HepG2 (cell line): Measurements from ENCODE around the gene PTPRM. TPM values are rescaled to one million over a fixed set of nuclear protein-coding genes. Genes with fewer than 3 reads are reported as not detected.

ENCODE experiments used
- ATAC-seq: fragments of 200-7000 bp; cut with Tn5 transposase; 3 replicates; pipeline ENCODE4 v1.9.1; 2020; ENCODE audit warnings: mild to moderate bottlenecking, moderate library complexity
- BruUV-seq: library from RNA; stranded (reverse); fragments of 400-500 nt; replicated peaks from 2 replicates; lab custom pipeline; 2021; lab: Mats Ljungman, UMichigan
- CTCF ChIA-PET: fragments of 300-600 bp; formaldehyde crosslinking; extraction: SDS; loops from one replicate; lab custom pipeline; 2021; ENCODE audit warnings: low total read pairs, inconsistent platforms, low intra/inter-chr PET ratio; lab: Yijun Ruan, JAX
- POLR2A ChIA-PET: fragments of 350-600 bp; sonication (Branson Sonifier 250); formaldehyde crosslinking; loops from one replicate; lab custom pipeline; 2020; ENCODE audit warnings: antibody characterized with exemption, inconsistent platforms; lab: Yijun Ruan, JAX
- DNase-seq: peaks from one replicate; pipeline ENCODE4 v3.0.0-alpha.2; 2015; ENCODE audit warnings: low spot score
- FAIRE-seq: peaks from 3 replicates; lab custom pipeline; 2011; peaks lifted over from hg19 to GRCh38; lab: Jason Lieb, UNC
- H2AFZ ChIP-seq: one replicate; pipeline ENCODE4 v1.6.1; 2011; ENCODE audit warnings: low read length, inconsistent platforms
- H3K27ac ChIP-seq: fragments of 300-600 bp; 3 replicates; pipeline ENCODE4 v1.8.0; 2011; ENCODE audit warnings: mixed run types, mild to moderate bottlenecking, mixed read lengths, low read length, inconsistent platforms; ENCODE audit not compliant: insufficient read depth; ENCODE audit errors: extremely low read length
- H3K27me3 ChIP-seq, 2 experiments: fragments of 200-600 bp in 1 of 2; 2 replicates in 1 of 2; 3 replicates in 1 of 2; pipeline versions ENCODE4 v1.6.0 to v1.8.0; 2011; ENCODE audit warnings: low read length in 2 of 2, mild to moderate bottlenecking in 2 of 2, moderate library complexity in 2 of 2, inconsistent platforms in 1 of 2; ENCODE audit not compliant: insufficient read depth in 2 of 2, control insufficient read depth in 1 of 2
- H3K36me3 ChIP-seq, 2 experiments: fragments of 200-600 bp in 1 of 2; replicated peaks in 1 of 2; 2 replicates in 1 of 2; 3 replicates in 1 of 2; pipeline versions ENCODE4 v1.5.1 to v1.8.0; 2011; ENCODE audit warnings: low read length in 2 of 2, inconsistent platforms in 1 of 2; ENCODE audit not compliant: insufficient read depth in 2 of 2, control insufficient read depth in 1 of 2
- H3K4me1 ChIP-seq: 2 replicates; pipeline ENCODE4 v1.5.1; 2012; ENCODE audit warnings: low read length, inconsistent platforms; ENCODE audit not compliant: insufficient read depth
- H3K4me2 ChIP-seq: 2 replicates; pipeline ENCODE4 v1.6.0; 2011; ENCODE audit warnings: low read depth, low read length, inconsistent platforms
- H3K4me3 ChIP-seq, 3 experiments: fragments of 200-600 bp in 1 of 3; sonication (generic), shearing (Covaris generic) in 1 of 3; replicated peaks in 1 of 3; 2 replicates each; pipeline ENCODE4 v1.5.1; 2011 to 2016; ENCODE audit warnings: low read length in 3 of 3, inconsistent platforms in 2 of 3, low read depth in 2 of 3, mild to moderate bottlenecking in 2 of 3, control low read depth in 1 of 3, mixed read lengths in 1 of 3; ENCODE audit not compliant: insufficient read depth in 1 of 3
- H3K79me2 ChIP-seq: one replicate; pipeline ENCODE4 v1.6.1; 2011; ENCODE audit warnings: low read length, inconsistent platforms; ENCODE audit not compliant: insufficient read depth
- H3K9ac ChIP-seq: 2 replicates; pipeline ENCODE4 v1.6.0; 2011; ENCODE audit warnings: mild to moderate bottlenecking, low read depth, low read length, inconsistent platforms; ENCODE audit not compliant: insufficient read depth
- H3K9me3 ChIP-seq: 2 replicates; pipeline ENCODE4 v1.5.1; 2012; ENCODE audit warnings: mild to moderate bottlenecking, low read length
- H4K20me1 ChIP-seq: 2 replicates; pipeline ENCODE4 v1.6.0; 2011; ENCODE audit warnings: inconsistent platforms, mild to moderate bottlenecking, low read length, moderate library complexity; ENCODE audit not compliant: insufficient read depth
- ERF ChIP-seq: IDR thresholded peaks from 2 replicates; pipeline ENCODE4 v1.6.1; 2018; ENCODE audit warnings: missing biosample characterization, missing genetic modification reagents
- KAT7 ChIP-seq: IDR thresholded peaks from 2 replicates; pipeline ENCODE4 v1.6.1; 2018; ENCODE audit warnings: borderline replicate concordance, missing compliant biosample characterization
- KDM6A ChIP-seq: IDR thresholded peaks from 2 replicates; pipeline ENCODE4 v1.6.1; 2016; ENCODE audit warnings: low read depth
- SOX13 ChIP-seq, 3 experiments: fragments of 450-650 bp in 1 of 3; sonication (generic) in 1 of 3; formaldehyde crosslinking in 1 of 3; IDR thresholded peaks in 2 of 3; conservative IDR thresholded peaks in 1 of 3; 2 replicates each; pipeline versions ENCODE4 v1.5.0 to v1.6.1; 2016 to 2020; ENCODE audit warnings: antibody characterized with exemption in 1 of 3, mild to moderate bottlenecking in 1 of 3, missing compliant biosample characterization in 1 of 3, missing genetic modification reagents in 1 of 3, moderate library complexity in 1 of 3
- SSRP1 ChIP-seq: IDR thresholded peaks from 2 replicates; pipeline ENCODE4 v1.6.1; 2016; ENCODE audit warnings: control low read depth
- ZMAT3 ChIP-seq: sonication (generic); formaldehyde crosslinking; conservative IDR thresholded peaks from 2 replicates; pipeline ENCODE4 v1.7.0; 2021; ENCODE audit warnings: missing genetic modification reagents
- ZNF124 ChIP-seq: sonication (generic); formaldehyde crosslinking; IDR thresholded peaks from 2 replicates; pipeline ENCODE4 v1.4.0; 2020; ENCODE audit warnings: missing genetic modification reagents
- ZNF615 ChIP-seq: sonication (generic); formaldehyde crosslinking; IDR thresholded peaks from 2 replicates; pipeline ENCODE4 v1.5.0; 2020; ENCODE audit warnings: mild to moderate bottlenecking, missing genetic modification reagents, borderline replicate concordance
- WGBS: methylation state at CpG from one replicate; pipeline ENCODE4 v1.1.6; 2017; ENCODE audit warnings: low lambda C conversion rate; 5-methylcytosine and 5-hydroxymethylcytosine counted together
- in situ Hi-C: cut with HindIII; loops from 2 replicates; pipeline ENCODE4 v1.10.0; 2017; ENCODE audit warnings: low pct_unique_long_range_greater_than_20kb; ENCODE audit not compliant: extremely low pct_ligation_motif_present
- intact Hi-C: fragments of 100-400 bp; cut with micrococcal nuclease; formaldehyde crosslinking; loops from one replicate; pipeline ENCODE4 v1.10.0; 2022; ENCODE audit not compliant: unreplicated experiment
- polyA plus RNA-seq, 8 experiments: library from polyadenylated mRNA; depleted of rRNA in 3 of 8; stranded (reverse) in 7 of 8; unstranded in 1 of 8; fragments of >200 nt; fragmentation: Illumina TruSeq in 4 of 8; extraction: Trizol in 4 of 8; gene quantifications; 2 replicates each; pipeline versions ENCODE4 v1.2.1 to v1.2.3, GENCODE V29; 2011 to 2016; ENCODE audit warnings: low read depth in 4 of 8, missing spikeins in 1 of 8, mixed read lengths in 1 of 8; ENCODE audit not compliant: insufficient read depth in 1 of 8
- total RNA-seq, 5 experiments: library from RNA; depleted of rRNA; stranded (reverse); fragments of >200 nt; fragmentation: Illumina TruSeq; extraction: Trizol; gene quantifications; 2 replicates each; pipeline ENCODE4 v1.2.3, GENCODE V29; 2016; ENCODE audit warnings: low read depth in 1 of 5
- TF ChIP-seq, protein P1 (sequence below): sonication (generic); formaldehyde crosslinking; IDR thresholded peaks from 2 replicates; pipeline ENCODE4 v1.4.0; 2020; ENCODE audit warnings: low read depth, mild to moderate bottlenecking, missing genetic modification reagents
- TF ChIP-seq, protein P2 (sequence below): sonication (generic); formaldehyde crosslinking; IDR thresholded peaks from 2 replicates; pipeline ENCODE4 v1.4.0; 2020; ENCODE audit warnings: missing genetic modification reagents, borderline replicate concordance

The PTPRM gene
- total and polyA plus RNA-seq, 2 of the 13 experiments (the other 11 are each of a cell fraction or from before 2014, with no cell fraction given): 12.6 to 108 TPM

DNA sequence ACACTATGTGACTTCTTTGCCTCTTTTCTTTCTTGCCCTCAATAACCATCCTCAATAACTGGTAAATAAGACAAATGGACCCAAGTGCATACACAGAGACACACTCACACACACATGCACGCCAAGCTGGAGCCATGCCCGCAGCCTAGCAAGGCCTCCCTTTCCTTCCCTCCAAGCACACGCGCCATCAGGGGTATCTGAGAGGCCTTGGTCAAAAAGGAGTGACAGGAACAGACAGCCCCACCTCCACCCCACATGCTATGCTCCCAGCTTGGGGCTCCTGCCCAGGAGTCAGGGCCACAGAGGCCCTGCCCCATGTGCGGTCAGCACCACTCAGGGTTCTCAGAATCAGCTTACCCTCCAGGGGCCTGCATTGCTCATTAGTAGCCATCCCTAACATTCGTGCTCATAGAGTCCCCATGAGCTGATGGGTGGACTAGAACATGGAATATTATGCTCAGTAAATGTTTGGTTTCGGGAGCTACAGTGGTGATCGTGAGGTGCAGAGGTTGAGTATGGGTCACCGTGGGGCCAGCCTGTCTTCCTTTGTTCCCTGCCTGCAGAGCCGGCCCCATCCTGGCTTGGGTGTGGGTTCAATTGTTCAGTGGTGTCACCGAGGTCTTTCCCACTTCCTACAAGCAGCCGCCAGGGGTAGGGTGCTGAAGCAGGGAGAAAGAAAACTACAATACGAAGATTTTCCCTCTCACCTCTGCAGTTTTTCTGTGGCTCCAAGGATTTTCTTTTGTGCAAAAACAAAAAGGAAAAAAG lies 884.0 kb downstream of the PTPRM start (continued):
- TF ChIP-seq SOX13 (IDR thresholded peaks at IDR 0.05) (no peak), SOX13 (CRISPR knock-in tag; conservative IDR thresholded peaks at IDR 0.05 in 1 of 2, IDR thresholded peaks at IDR 0.05 in 1 of 2) (no peak)

DNA sequence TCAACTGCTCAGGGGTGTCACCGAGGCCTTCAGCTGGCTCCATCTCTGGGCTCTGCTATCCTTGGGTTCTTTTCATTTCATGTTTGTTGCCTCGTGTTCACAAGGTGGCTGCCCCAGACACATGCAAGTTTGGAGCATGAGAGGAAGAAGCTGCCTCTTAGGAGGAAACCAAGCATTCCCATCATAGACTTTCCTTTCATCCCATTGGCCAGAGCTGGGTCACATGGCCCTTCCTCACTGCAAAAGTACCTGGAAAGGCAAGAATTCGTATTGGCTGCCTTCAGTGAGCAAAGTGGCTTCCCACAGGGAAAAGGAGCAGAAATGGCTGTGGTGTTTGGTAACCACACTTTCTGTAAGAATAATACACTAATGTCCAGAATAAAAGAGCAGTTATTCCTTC lies 886.4 kb downstream of the PTPRM start:
- CTCF ChIA-PET: no interaction called here
- no peak overlapping the region for H2AFZ ChIP-seq

More for the DNA sequence above, 886.4 kb downstream of the PTPRM start:
- Histone ChIP-seq H3K79me2 (no peaks in the 10 kb centered on the region), H3K4me1 (no peaks in the 10 kb centered on the region), H3K9ac (no peak overlapping the region), H3K36me3 (no peaks in the 10 kb centered on the region), H3K27me3 (no peaks in the 10 kb centered on the region), H3K9me3 (no peaks in the 10 kb centered on the region), H3K27ac (no peak overlapping the region), H3K4me2 (no peak overlapping the region), H3K4me3 (no peak overlapping the region), H4K20me1 (no peaks in the 10 kb centered on the region)
- no TSS peak for BruUV-seq
- ATAC-seq: no peak
- FAIRE-seq: no peak
- in situ Hi-C loops (no loop called here), intact Hi-C loops (no loop called here)
- WGBS: 44% methylated on average over 2 of the region's 3 CpGs
- DNase-seq: no peak
- TF ChIP-seq KDM6A (CRISPR knock-in tag) (no peak), ZNF124 (CRISPR knock-in tag) (no peak), ZMAT3 (CRISPR knock-in tag) (no peak), KAT7 (no peak), ZNF615 (no peak), SSRP1 (no peak), ERF (CRISPR knock-in tag) (no peak)
- TF ChIP-seq, protein P1, sequence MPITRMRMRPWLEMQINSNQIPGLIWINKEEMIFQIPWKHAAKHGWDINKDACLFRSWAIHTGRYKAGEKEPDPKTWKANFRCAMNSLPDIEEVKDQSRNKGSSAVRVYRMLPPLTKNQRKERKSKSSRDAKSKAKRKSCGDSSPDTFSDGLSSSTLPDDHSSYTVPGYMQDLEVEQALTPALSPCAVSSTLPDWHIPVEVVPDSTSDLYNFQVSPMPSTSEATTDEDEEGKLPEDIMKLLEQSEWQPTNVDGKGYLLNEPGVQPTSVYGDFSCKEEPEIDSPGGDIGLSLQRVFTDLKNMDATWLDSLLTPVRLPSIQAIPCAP: no peak
- TF ChIP-seq, protein P2, sequence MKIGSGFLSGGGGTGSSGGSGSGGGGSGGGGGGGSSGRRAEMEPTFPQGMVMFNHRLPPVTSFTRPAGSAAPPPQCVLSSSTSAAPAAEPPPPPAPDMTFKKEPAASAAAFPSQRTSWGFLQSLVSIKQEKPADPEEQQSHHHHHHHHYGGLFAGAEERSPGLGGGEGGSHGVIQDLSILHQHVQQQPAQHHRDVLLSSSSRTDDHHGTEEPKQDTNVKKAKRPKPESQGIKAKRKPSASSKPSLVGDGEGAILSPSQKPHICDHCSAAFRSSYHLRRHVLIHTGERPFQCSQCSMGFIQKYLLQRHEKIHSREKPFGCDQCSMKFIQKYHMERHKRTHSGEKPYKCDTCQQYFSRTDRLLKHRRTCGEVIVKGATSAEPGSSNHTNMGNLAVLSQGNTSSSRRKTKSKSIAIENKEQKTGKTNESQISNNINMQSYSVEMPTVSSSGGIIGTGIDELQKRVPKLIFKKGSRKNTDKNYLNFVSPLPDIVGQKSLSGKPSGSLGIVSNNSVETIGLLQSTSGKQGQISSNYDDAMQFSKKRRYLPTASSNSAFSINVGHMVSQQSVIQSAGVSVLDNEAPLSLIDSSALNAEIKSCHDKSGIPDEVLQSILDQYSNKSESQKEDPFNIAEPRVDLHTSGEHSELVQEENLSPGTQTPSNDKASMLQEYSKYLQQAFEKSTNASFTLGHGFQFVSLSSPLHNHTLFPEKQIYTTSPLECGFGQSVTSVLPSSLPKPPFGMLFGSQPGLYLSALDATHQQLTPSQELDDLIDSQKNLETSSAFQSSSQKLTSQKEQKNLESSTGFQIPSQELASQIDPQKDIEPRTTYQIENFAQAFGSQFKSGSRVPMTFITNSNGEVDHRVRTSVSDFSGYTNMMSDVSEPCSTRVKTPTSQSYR (CRISPR knock-in tag): no peak
- POLR2A ChIA-PET: no interaction called here
